Activated CD8-positive, alpha-beta memory T cell treated with anti-CD3 and anti-CD28 coated beads for 36 hours (primary cell): ENCODE results near the gene PAIP1. TPM values are rescaled to one million over a fixed set of nuclear protein-coding genes. Genes with fewer than 3 reads are reported as not detected.
"Not testable (repeated sequence)": the region's sequence is repeated elsewhere in the genome, so short reads cannot be mapped to it uniquely, and the experiment has no call there.

Experiments
- CTCF ChIA-PET: fragments of 350-600 bp; sonication (Branson Sonifier 250); formaldehyde crosslinking; loops from one replicate; lab custom pipeline; 2021; ENCODE audit warnings: antibody characterized with exemption; lab: Charles Lee
- POLR2A ChIA-PET: fragments of 350-600 bp; sonication (Branson Sonifier 250); formaldehyde crosslinking; loops from one replicate; lab custom pipeline; 2021; ENCODE audit warnings: antibody characterized with exemption; lab: Charles Lee
- total RNA-seq, 2 experiments: library from RNA; stranded (reverse); gene quantifications; one replicate each; pipeline ENCODE4 v1.2.3, GENCODE V29; 2021

The PAIP1 gene, protein sequence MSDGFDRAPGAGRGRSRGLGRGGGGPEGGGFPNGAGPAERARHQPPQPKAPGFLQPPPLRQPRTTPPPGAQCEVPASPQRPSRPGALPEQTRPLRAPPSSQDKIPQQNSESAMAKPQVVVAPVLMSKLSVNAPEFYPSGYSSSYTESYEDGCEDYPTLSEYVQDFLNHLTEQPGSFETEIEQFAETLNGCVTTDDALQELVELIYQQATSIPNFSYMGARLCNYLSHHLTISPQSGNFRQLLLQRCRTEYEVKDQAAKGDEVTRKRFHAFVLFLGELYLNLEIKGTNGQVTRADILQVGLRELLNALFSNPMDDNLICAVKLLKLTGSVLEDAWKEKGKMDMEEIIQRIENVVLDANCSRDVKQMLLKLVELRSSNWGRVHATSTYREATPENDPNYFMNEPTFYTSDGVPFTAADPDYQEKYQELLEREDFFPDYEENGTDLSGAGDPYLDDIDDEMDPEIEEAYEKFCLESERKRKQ
- 10 to 100 TPM; 51.2 to 56.2 TPM for total RNA-seq

DNA sequence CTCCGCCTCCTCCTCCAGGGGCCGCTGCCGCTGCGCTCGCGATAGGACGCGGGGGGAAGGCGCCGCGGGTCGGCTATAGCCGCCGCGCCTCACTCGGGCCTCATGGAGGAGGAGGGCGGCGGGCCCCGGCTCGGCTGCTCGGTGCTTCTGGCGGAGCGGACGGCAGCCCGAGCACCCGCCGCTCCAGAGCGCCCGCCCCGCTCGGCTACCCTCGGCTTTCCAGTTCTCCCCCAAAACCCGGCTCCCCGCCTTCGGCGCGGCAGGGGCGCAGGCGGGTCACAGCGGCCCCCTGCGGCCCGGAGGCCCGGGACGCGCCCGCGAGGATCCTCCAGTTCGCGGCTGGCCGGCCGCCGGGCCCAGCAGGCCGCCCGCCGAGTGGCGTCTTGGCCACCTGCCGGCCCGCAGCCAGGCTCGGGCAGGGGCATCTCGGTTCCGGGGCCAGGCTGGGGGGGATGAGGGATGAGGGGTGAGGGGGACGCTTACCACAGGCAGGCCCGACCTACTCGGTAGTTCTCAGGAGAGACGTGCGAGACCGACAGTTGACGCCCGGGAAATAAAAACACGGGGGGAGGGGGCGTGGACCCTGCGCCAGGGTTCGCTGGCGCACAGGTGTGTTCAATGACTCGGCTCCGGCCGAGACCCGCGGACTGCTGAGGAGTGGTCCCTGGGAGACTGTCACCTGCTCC is at the start of gene PAIP1:
TSS of gene PAIP1 (minus strand) at position 221 of the 686 bp plus-strand sequence. CDS start 231 bp downstream, outside the sequence.
- ChIA-PET POLR2A (interaction anchor here (1.9 kb wide), 1 partner anchor 73 kb away, joined by 14 read pairs; the partner anchor contains the start of gene TMEM267), CTCF (no interaction called here)

DNA sequence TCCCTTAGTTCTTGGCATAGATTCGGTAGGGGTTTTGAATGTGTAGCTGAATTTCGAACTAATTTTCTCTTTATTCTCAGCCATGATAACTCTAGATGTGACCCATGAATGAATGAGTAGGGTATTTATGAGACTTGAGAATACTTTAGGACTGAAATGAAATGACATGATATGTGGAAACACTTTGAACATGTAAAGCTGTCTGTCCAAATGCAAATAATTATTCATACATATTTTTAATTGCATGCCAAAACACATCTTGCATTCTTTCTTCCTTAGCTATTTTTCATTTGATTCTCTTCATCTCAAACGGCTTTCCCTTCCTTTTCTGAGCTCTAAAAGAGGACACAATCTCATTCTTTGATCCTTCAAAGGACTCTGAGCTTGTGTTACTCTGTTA is 49.5 kb upstream of the PAIP1 start:
- ChIA-PET POLR2A (no interaction called here), CTCF (interaction anchor here (1.6 kb wide), 1 partner anchor 25 kb away, joined by 4 read pairs; no protein-coding TSS in a partner anchor)

DNA sequence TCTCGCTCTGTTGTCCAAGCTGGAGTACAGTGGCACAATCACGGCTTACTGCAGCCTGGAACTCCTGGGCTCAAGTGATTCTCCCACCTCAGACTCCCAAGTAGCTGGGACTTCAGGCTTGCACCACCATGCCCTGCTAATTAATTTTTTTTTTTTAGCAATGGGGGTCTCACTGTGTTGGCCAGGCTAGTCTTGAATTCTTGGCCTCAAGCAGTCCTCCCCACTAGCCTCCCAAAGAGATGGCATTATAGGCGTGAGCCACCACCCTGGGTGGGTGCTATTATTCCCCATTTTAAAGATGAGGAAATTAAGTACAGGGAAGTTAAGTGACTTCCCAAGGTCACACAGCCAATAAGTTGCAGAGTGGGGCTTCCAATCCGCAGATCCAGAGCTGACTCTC is 47.8 kb upstream of the PAIP1 start:
- ChIA-PET POLR2A (interaction anchor here (0.6 kb wide), 1 partner anchor 121 kb away, joined by 7 read pairs; the partner anchor contains the start of gene TMEM267), CTCF (interaction anchor here (2.5 kb wide), 1 partner anchor 120 kb away, joined by 10 read pairs; the partner anchor contains the start of gene TMEM267)

DNA sequence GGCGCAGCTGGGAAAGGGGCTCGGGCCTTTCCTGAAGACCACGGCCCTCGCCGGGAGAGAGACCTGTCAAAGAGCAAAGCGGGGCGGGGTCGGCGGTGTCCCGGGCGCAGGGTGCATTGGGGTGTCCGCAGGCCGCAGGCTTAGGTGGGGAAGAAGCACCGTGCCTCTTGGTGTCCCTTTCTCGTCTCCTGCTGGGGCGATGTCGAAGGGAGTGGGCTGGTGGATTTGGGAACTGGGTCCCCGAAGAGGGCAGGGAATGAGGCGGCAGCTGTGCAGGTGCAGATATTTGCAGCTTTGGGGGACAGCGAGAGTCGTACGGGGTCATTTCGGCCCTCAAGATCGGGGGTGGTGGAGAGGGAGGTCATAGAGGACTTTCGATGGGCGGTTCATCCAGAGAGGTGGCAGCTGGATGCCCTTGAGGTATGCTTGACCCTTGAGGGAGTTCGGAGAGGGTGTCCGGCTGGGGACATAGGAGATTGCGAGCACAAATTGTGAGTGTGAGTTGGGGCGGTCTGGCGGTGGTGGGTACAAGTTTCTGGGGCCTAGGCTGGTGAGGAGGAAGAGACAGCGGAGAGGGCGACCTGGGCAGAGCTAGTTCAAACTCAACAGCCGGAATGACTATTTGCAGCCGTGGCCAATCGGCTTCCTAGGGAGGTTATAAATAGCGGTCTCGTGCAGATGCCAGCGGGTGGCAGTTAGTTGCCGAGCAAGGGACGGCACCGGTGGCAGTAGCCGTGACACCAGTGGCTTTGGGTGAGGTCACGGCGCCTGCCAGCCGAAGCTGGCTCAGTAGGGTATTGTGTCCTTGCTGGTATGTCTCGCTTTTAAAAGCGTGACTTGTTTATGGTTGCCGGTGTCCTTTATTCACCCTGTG is 46.7 kb upstream of the PAIP1 start:
- ChIA-PET POLR2A (interaction anchor here (0.6 to 2.7 kb wide), 7 partner anchors 8 to 611 kb away, joined by 3 to 35 read pairs (median 3); partner anchors contain the start of genes TMEM267 and ZNF131), CTCF (interaction anchor here (0.9 to 2.5 kb wide), 4 partner anchors 9 to 561 kb away, joined by 3 to 10 read pairs (median 5); partner anchors contain the start of gene TMEM267)

DNA sequence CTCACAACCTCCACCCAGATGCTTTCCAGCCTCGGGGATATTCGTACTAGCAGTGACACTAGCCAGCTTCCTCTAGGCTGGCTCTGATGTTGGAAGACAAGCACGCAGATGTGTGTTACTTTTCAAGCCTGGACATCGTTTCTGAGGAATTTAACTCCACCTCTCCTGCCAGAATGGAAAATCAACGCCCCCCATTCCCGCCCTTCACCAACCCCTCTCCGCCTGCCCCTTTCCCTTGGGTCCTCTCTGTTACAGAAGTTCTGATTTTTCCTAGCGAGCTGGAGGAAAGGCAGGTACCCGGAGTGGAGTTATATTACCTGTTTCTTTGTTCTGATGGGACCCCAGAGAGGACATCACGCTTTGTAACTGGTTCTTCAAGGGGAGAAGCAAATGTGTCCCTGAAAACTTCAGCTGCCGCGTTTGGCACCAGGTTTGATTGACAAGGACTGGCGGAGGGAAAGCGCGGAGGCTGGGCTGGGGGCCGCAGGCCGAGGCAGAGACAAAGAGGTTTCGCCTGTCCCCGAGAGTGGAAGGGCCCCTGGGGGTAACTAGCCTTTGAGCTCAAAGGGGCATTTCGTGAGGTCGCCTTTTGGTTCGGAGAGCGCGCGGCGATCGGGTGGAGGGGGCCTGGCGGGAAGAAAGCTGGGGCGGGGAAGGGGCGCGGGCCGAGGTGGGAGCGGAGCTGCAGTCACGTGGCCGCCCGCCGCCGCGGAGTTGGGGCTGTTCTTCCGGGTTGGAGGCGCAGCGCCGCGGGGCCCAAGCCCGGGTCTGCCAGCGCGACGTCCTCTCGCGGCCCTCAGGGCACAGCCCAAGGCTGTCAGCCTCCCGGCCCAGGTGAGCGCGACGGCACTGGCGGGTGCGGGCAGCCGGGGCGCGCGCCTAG is 45.8 kb upstream of the PAIP1 start, which contains the start of gene NNT:
TSS of gene NNT (plus strand) at position 720 of the 883 bp plus-strand sequence. CDS start 6,016 bp downstream, outside the sequence.
- ChIA-PET POLR2A (interaction anchor here (0.6 to 2.7 kb wide), 7 partner anchors 8 to 610 kb away, joined by 3 to 35 read pairs (median 4); partner anchors contain the start of genes TMEM267 and ZNF131), CTCF (interaction anchor here (0.9 to 2.5 kb wide), 4 partner anchors 9 to 560 kb away, joined by 3 to 10 read pairs (median 5); partner anchors contain the start of gene TMEM267)

DNA sequence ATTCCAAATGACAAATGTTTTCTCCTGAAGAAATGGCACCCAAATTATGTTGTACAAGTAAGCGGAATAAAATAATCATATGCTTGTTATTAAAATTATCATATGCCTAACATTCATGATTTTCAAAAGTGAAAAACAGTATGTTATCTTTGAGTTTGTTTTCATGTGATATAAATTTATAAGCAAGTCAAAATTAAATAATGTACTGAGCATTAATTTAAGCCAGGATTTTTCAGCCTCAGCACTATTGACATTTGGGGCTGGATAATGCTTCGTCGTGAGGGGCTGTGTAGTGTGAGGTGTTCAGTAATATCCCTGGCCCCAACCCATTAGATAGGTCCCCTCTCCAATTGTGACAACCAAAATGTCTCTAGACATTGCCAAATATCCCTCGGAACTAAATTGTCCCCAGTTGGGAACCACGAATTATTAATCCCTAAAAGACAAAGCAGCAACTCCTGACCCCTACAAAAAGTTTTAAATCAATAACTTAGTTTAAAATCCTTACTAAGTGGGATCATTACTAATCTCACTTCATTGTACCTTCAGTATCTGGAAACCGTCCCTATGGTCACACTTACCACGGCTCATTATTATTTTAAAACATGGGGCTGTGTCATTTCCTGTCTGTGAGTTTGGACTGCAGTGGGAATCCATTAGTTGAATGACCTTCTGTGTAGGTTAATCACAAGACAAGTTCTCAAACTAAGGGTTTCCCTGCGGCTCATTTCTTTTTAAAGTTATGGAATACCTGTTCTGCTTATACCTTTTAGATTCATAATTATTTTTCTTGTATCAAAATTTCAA is 44.8 kb upstream of the PAIP1 start:
- ChIA-PET CTCF (interaction anchor here (1.8 kb wide), 1 partner anchor 46 kb away, joined by 7 read pairs; no protein-coding TSS in a partner anchor), POLR2A (interaction anchor here (0.8 to 2.7 kb wide), 2 partner anchors 26 to 118 kb away, joined by 4 to 35 read pairs; partner anchors contain the start of gene TMEM267)

DNA sequence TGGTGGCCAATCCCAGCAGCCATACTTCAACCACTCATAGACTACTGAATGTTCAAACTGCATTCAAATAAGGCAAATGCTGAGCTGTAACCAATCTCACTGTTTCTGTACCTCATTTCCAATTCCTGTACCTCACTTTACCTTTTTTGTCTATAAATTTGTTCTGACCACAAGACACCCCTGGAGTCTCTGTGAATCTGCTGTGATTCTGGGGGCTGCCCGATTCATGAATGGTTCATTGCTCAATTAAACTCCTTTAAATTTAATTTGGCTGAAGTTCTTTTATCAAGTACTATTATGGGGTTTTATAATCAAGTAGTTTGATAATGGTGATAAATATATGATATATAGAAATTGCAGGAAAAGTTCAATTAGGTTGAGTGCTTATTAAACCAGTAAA is 42.0 kb upstream of the PAIP1 start:
- CTCF ChIA-PET, POLR2A ChIA-PET: not testable (repeated sequence)

DNA sequence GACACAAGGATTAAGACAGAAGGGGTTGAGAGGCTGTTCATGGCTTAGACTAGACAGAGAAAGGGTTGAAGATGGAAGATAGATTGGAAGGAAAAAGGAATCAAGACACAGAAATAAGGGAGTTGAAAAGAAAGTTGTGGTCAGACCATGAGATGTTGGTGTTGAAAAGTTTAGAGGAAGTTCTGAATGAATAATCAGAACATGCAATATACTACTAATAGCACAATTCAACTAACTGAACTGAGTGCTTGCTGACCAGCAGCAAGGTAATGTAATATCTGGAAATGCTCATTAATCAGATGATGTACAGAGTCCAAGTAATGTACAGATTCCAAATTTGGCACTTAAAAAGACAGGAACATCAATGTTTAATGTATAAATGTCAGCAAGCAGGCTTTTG is 35.5 kb upstream of the PAIP1 start:
- CTCF ChIA-PET: no interaction called here
- POLR2A ChIA-PET: no interaction called here

DNA sequence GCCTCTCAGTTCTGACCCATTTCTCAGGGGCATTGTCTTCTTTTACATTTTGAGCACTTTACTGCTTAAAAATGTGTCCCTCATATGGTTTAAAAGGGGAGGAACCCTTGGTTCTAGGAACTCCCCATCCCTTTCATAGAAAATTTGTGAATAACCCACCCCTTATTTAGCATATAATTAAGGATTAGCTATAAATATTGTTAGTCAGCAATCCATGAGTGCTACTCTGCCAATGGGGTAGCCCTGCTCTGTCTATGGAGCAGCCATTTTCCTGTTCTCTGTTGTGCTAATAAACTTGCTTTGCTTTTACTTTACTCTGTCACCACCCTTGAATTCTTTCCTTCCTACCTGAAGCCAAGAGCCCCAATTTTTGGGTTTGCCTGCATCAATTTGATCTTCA is 33.8 kb upstream of the PAIP1 start:
- ChIA-PET CTCF (interaction anchor here (0.9 kb wide), 1 partner anchor 40 kb away, joined by 3 read pairs; no protein-coding TSS in a partner anchor), POLR2A (no interaction called here)

DNA sequence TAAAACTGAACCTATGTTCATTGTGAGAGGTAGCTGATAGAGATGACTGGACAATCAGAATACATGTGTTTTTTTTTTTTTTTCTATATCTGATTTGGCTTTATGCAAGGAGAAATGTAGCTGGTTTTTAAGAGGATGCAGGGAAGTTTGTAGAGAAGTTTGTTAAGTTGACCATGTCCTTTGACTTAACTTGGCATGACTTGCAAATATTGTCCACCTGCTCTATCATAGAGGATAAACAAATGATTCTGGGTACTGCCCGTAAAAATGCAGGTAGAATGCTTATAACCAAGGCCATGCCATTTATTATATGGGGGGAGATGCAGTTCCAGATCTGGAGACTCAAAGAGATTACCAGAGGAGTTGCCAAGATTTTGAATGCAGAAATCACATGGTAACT is 32.4 kb upstream of the PAIP1 start:
- ChIA-PET POLR2A (no interaction called here), CTCF (no interaction called here)

DNA sequence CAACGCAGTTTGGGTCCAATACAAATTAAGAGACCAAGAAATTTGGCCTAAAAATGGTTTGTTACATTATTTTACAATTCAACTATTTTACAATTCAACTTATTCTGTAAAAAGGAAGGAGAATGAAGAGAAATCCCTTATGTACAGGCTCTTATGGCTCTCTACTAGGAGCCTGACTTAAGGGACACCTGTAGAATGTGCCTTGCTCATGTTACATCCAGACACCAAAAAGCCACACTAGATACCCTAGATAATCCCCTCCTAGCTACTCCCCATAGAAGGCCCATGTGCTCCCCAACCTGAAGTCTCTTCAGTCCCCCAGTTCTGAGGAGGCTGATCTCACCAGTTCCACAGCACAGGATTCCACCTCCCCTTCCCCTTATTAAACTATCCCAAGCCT is 32.0 kb upstream of the PAIP1 start:
- ChIA-PET POLR2A (no interaction called here), CTCF (no interaction called here)

DNA sequence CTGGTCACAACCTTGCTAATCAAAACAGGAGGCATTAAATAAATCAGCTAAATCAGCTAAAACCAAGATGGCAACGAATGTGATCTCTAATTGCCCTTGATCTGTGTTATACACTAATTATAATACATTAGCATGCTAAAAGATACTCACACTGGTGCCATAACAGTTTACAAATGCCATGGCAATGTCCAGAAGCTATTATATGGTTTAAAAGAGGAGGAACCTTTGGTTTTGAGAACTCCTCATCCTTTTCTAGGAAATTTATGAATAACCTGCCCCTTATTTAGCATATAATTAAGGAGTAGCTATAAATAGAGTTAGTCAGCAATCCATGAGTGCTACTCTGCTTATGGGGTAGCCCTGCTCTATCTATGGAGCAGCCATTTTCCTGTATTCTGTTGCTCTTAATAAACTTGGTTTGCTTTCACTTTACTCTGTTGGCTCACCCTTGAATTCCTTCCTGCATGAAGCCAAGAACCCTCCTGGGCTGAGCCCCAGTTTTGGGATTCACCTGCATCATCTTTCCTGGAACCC is 27.4 kb upstream of the PAIP1 start:
- CTCF ChIA-PET: no interaction called here
- POLR2A ChIA-PET: no interaction called here

DNA sequence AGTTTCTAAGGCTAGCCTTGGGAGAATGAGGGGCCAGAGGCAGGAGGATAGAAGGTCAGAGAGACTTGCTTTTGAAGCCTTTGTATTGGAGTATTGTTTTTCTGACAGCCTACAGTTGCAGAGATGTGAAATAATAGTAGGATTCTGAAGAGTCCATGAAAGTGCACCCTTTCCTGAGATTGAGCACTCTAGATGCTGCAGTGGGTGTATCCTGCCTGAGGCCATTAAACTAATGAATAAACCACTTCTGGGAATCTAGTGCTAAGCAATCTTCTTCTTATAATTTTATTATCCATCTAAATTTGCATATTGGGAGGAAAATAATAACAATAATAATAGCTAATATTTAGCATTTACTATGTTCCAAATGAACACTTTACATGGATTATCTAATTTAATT is 26.8 kb upstream of the PAIP1 start:
- POLR2A ChIA-PET: no interaction called here

DNA sequence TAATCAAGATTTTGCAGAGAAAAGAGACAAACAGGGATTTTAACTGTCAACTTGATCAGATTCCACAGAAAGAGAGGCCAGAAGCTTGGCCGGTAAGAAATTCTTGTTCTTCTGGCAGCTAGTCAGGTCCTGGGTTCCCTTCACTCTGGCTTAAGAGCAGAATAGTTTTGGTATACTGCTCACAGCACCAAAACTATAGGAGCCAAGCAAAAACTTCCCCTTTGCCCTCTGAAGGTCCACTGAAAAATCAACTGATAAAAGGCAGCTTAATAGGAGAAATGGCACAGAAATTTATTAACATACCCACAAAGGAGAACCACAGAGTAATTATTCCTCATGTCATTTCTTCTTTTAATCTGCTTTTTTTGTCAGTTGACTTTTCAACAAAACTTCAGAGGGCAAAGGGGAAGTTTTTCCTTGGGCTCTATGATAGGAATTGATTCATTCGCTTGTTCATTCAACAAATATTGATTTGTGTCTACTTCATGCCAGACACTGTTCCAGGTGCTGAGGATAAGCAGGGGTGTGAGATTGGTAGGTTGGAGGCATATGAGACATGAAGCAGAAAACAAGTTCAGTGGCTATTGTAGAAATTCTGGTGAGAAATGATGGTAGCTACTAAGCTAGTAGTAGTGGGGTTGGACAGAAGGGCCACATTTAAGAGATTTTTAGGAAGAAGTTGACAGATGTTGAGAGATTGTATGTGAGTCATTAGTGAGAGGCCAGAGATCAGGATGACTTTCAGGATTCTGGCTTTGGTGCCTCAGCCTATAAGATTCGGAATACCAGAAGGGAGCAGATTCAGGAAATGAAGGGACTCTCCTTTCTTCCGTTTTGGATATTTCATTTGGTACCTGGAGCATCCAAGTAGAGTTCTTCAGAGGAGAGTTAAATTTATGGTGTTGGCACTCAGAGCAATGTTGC is 25.5 kb upstream of the PAIP1 start:
- POLR2A ChIA-PET: no interaction called here
- CTCF ChIA-PET: no interaction called here

More for the DNA sequence above, 26.8 kb upstream of the PAIP1 start:
- CTCF ChIA-PET: no interaction called here

DNA sequence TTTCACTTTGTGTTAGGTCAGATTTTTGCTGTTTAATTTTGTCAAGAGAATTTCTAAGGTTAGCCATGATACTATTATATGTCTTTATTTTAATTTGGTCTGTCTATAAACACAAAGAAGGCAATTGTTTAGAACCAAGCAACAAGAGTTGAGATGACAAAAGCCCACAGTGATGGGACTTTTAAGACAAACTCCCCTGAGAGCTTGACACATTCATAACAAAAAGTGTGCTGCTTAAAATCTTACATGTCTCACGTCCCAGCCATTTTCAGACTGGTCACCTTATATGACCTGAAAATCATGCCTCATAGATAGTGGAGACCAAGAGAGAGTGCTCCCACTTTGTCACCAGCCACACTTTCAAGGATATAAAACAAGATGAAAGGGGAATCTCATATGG is 24.5 kb upstream of the PAIP1 start:
- ChIA-PET POLR2A (no interaction called here), CTCF (no interaction called here)
